NCI-H82 (cell line): ENCODE results near the gene GDPD4.

Experiments used
- DNase-seq: peaks from one replicate; lab custom pipeline; 2025; lab: John Stamatoyannopoulos, UW

GDPD4 gene

DNA sequence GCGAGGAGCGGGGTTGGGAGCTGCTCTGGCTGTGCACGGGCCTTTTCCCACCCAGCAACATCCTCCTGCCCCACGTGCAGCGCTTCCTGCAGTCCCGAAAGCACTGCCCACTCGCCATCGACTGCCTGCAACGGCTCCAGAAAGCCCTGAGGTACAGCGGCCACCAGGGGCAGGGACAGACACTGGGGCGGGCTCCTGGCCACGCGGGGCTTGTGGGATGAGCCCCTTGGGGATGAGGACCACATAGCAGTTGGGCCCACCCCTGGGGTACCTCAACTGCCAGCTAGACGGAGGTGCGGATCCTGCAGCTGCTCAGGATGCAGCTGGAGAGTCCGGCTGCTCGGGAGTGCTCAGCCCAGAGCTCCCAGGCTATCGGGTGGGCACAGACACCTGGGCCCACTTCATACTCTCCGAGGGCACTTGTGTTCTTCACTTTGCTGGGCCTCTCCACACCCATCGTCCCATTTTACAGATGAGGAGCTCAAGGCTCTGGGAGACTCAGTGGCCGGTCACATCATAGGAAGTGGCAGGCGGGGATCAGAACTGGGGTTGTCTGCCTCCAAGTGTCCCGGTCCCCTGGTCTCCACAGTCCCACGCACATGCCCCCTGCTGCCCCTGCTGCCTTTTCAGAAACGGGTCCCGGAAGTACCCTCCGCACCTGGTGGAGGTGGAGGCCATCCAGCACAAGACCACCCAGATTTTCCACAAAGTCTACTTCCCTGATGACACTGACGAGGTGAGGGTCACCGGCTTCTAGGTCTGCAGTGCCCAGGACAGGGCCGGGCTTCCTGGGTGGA is 95.8 kb downstream of the GDPD4 start:
- DNase-seq, result no peak

DNA sequence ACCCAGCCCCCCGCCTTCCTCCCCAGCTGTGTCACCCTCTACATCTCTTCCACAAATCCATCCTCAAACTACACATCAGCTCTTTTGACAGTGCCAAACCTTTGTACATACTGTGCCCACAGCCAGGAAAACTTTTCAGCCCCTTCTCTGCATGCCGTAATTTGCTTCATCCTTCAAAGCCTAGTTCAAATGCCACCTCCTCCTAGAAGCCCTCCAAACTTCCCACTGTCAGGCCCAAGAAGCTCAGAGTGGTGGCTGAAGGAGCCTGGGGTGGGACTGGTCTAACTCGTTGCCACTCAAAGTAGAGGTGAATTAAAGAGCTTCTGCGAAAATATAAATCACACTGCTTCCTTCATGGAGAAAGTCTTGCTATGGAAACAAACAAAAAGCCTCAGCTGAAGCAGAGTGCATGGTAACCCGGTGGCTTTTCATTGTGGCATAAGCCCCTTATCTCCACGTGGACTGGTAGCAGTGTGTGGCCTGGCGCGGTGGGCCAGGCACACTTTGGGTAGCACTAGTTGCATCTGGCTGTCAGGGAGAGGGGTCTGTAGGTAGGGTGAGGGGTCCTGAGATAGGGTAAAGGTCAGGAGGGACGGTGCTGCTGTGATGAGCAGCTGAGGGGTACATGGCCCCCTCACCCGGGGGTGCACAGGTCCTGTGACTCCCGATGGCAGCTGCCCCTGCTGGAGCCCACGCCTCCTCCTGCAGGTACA is 96.6 kb downstream of the GDPD4 start:
- DNase-seq, result no peak

DNA sequence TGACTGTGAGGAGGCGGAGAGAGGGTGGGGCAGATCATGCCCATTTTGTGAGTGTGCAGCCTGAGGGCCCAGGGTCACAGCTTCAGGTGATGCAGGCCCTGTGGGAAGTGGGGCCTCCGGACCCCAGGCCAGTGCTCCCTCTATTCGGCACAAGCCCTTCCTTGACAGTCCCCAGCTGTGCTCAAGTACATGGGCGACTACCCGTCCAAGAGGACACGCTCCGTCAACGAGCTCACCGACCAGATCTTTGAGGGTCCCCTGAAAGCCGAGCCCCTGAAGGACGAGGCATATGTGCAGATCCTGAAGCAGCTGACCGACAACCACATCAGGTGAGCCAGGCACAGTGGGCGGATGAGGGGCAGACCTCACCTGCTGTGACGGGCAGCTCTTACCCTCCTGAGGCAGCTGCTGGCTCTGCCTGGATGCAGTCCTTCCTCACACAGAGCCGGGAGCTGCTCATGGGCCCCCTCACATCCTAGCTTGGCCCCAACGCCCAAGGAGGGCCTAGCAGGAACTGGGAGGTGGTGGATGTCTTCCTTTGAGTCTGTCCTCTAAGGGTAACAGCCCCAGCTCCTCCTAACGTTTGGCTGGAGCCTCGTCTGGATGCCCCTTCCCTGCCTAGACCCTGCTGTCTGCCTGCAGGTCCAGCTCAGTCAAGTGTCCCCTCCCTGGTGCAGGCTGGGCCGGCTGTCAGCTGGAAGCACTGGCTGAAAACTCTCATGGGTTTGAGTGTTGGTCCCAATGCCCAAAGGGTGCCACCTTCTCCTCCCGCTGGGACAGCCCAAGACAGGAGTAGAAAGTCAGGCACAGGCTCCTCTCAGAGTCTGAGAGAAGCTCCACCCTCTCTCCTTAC is 97.4 kb downstream of the GDPD4 start:
- no peak for DNase-seq

DNA sequence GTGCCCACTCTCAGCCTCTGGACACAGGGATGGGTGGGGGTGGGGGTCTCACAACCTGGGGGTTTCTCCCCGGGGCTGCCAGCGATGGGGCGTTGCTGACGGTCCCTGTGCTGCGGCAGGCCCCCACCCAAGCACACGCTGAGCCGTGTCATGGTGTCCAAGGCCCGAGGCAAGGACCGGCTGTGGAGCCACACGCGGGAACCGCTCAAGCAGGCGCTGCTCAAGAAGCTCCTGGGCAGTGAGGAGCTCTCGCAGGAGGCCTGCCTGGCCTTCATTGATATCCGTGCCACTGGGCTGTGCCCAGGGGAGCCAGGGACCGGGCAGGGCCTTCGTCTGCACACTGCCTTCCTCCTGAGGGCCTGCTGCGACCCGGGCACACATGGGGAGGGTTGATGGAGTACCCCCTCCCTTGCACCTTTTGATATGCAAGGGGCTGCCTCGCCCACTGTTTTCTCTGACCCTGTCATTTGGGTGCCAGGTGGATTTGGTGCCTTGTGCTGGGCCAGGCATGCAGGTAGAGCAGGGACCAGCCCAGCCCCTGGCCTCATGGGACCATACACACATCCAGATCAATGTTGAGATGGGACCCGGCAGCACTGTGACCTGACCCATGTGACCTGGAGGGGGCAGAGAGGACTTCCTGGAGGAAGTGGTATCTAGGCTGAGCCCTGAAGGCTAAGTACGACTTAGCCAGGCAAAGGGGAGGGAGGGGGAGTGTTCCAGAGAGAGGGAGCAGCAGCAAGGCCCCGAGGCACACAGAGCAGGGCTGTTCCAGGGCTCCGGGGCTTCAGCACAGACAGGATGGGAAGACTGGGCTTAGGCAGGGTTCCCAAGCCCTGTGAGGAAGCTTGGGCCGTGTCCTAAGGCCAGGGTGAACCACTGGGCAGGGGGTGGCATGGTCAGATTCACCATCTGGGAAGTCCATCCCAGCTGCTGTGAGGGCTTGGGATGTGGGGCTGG is 98.3 kb downstream of the GDPD4 start:
- DNase-seq, result no peak

DNA sequence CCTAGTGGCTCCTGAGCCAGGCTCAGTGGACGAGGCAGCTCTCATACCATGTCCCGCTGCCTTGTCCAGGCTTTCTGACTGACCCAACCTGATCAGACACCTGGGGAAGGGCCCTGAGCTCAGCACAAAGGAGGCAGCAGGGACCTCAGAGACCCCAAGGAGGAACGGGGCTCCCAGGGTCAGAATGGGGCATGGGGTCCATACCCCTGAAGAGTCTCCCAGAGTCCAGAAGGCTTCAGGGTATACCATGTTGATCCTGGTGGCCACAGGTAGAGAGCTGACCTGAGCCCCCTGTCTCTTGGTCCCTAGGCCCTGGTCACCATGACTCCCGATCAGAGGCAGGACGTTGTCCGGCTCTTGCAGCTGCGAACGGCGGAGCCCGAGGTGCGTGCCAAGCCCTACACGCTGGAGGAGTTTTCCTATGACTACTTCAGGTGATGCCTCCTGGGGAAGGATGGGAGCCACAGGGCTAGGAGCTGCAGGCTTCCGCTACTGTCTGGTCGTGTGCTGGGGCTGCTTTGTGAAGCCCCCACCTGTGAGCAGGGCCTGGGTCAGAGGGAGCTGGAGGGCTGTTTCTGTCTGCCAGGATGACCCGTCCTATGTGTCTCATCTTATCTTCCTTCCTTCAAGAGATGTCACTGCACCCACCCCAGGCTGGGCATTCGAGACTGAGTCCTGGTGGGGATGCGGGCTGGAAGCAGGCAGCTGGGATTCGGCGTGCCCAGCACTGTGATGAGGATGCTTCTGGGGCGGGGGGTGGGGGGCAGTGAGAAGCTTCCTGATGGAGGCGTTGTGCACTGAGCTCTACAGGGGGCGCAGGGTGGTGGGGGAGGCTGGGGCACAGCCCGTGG is 99.3 kb downstream of the GDPD4 start:
- no peak for DNase-seq

DNA sequence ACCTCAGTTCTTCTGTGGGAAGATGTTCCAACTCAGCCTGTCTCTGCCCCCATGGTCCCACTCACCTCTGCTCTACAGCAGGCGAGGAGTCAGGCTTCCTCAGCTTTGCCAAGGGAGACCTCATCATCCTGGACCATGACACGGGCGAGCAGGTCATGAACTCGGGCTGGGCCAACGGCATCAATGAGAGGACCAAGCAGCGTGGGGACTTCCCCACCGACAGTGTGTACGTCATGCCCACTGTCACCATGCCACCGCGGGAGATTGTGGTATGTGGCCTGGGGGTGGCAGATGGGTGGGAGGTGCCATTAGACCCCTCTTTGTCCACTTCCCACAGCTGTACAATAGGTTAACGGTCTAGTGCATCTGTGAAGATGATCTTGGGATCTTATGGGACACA is 100.1 kb downstream of the GDPD4 start:
- no peak for DNase-seq

DNA sequence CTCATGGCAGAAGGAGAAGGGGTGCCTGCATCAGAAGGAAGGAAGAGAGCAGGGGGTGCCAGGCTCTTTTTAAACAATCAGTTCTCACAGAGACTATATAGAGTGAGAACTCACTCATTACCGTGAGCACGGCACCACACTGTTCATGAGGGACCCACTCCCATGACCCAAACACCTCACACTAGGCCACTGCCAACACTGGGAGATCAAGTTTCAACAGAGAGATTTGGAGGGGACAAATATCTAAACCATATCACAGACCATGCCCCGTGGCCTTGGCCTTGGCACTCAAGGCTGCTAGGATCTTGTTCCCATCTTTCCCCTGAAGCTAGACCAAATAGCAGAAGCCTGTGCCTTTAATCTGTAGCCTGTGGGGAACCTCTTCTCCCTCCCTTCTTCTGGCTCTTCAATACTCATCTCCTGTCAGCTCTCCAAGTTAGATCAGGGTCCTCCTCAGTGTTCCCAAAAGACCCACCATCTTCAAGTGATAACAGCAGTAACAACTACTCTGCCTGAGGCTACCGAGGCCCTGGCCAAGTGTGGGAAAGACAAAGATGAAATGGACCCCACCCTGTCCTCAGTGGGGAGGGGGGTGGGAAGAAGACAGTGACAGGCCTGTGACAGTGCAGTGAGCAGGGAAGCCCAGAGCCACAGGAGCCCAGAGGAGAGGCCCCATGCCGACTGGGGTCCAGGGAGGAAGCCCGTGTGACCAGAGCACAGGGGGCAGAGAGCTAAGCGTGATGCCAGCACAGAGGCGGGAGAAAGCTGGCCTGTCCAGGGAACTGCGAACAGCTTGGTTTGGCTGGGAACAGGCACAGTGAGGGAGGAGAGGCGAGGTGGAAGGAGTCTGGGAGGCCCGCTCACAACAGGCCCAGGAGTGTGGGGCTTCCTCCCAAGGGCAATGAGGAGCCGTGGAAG is 100.9 kb downstream of the GDPD4 start:
- DNase-seq, result no peak

DNA sequence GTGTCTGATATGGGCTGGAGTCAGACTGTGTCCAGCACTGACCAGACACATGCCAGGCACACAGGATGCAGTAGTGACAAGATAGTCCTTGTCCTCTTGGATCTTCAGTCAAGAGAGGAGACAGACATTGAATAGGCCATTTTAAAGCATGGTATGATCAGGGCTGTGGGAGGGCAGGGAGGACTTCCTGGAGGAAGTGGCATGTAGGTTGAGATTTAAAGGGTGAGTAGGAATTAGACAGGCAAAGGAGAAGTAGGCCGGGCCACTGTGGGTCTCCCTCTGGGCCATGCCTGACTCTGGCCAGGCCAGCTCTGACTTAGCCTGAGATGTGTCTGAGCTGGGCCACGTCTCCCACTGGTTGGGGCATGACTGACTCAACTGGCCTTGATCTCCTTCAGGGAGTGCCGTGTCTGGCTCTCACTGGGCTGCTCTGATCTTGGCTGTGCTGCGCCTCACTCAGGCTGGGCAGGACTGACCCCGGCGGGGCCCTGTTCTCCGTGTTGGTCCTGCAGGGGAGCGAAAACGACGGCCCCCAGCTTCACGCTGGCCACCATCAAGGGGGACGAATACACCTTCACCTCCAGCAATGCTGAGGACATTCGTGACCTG is 102.2 kb downstream of the GDPD4 start:
- no peak for DNase-seq

DNA sequence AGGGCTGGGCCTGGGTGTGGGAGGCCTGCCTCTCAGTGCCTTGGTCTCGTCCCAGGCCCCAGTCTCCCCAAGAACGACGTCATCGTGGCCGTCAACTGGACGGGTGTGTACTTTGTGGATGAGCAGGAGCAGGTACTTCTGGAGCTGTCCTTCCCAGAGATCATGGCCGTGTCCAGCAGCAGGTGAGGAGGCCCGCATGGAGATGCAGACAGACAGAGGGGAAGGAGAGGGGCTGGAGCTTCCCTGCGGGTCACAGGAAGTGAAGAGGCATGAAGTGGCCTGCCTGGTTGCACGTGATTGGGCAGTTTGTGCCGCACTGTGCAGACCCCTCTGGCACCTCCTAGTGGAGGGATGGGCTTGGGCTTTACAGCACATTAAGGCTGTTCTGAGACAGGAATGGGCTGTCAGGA is 103.0 kb downstream of the GDPD4 start:
- DNase-seq, result peak; percentile 62

DNA sequence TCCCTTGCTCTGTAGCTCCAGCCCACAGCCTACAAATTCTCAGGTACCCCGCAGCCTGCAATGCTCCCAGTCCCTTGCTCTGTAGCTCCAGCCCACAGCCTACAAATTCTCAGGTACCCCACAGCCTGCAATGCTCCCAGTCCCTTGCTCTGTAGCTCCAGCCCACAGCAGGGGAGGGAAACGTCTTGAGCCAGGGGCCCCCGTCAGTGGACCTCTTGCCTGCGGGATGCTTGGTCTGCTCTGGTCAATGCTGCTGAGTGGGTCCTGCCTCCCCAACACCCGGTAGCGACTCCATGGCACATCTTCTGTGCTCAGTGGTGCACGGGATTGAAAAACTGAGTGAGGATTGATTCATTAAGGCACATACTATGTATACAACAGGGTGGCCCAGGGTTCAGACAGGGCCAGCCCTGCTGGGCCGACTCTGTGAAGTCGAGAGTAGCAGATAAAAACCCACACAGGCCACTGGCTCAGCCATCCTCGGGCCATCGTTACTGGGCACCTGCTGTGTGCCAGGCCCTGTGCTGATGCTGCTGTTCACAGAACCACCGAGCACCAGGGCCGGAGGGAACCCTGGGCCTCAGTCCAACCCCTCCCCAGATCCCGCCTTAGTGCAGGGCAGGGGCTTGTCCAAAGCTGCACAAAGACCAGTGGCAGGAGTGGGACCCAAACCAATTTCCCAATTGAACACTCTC is 103.7 kb downstream of the GDPD4 start:
- no peak for DNase-seq

DNA sequence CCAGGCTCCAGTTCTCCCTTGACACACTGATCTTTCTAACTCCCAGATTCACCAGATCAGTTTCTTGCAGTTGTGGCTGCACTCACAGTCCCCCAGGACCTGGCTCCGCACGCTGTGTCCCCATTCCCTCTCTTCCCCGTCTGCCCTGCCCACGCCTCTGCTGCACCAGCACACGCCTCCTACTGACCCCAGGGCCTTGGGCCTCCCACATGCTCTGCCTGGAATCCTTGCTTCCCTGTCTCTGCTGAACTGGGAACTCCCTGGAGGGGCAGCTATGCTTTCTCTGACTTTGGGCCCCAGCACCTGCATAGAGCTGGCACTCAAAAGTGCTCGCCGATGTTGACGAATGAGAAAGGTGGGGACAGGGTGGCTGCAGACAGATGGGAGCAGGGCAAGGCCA is 104.5 kb downstream of the GDPD4 start:
- no peak for DNase-seq

DNA sequence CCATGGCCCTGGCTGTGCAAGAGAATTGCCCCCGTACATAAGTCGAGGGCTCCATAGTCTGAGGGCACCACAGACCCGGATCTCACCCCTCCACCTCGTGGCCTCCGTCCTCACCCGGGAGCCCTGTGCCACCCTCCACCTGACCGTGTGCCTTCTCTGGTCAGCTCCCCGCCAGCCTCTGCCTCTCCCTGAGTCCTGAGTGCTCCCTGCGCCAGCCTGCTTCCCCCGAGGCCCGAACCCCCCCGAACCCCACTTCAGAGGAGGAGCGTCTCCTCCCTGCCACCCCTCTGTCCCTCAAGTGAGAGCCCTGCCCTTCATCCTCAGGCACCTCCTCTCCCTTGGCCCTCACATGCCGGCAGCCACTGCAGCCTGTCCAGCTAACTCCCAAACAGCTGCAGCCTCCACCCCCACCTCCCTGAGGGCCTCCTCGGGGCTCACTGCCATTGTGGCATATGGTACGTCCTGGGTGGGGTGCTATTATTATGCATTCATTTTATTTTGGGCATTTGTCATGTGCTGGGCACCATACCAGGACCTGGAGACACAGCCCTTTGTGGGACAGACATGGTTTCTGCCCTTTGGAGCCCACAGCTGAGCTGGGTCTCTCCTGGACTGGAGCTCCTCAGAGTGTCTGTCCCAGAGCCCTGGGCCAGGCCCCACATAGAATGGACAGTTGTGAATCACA is 106.3 kb downstream of the GDPD4 start:
- peak; percentile 31 for DNase-seq

DNA sequence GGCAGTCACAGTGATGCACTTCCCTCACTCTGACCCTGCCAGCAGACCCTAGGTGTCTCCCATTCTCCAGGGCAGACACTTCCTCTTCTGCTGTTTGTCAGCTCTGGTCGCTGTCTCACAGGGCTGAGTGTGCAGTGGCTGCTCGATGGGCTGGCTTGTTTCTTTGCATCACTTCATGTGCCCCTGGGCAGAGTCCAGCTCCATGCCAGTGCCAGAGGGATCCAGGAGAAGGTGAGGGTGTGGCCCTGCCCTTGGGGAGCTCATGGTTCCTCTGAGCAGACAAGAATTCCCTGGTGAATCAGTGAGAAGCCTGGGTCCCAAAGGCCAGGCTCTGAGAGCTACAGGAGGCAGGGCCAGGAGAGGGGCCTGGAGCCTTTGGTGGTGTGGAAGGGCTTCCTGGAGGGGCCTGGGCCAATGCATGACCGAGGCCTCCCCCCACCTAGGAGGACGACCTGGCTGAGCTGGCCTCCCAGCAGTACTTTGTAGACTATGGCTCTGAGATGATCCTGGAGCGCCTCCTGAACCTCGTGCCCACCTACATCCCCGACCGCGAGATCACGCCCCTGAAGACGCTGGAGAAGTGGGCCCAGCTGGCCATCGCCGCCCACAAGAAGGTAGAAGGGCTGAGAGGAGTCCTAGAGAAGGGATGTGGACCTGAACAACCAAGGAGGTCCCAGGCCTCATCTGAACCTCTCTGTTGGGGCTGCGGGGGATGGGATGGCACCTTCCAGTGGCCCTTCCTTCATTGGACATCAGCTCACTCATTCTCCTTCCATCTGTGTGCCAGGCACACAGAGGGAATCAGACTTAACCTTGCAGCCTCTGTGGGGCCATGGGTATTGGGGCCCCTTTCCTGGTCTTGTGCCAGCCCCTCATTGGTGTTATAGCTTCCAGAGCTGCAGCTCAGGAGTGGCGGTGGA is 107.3 kb downstream of the GDPD4 start:
- DNase-seq, result no peak

DNA sequence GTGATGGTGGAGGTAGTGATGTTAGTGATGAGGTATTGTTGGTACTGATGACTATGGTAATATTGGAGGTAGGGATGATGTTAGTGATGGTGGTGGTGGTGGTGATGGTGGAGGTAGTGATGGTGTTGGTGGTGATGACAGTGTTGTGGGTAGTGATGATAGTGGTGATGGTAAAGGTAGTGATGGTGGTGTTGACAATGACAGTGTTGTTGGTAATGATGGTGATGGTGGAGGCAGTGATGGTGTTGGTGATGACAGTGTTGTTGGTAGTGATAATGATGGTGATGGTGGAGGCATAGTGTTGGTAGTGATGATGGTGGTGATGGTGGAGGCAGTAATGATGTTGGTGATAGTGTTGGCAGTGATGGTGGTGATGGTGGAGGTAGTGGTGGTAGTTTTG is 108.3 kb downstream of the GDPD4 start:
- no peak for DNase-seq

DNA sequence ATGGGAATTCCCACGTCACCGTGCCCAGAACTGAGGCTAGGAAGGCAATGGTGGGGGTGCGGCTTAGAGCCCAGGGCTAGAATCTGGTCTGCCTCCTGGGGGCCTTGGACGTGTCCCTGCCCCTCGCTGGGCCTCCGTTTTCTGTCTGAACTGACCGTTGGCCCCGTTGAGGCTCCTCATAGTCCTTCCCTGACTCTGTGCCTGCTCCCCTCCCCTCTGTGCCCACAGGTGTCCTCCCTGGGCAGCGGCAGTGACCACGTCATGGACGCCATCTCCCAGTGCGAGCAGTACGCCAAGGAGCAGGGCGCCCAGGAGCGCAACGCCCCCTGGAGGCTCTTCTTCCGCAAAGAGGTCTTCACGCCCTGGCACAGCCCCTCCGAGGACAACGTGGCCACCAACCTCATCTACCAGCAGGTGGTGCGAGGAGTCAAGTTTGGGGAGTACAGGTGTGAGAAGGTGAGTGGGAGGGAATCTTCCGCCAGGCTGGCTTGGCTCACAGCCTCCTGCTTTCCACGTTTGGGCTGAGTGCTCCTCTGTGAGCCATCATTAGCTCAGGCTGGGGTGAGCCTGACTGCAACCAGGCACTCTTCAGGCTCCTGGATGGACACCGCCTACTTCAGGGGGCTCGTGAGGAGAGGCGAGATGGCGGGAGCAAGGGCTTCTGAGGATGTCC is 109.5 kb downstream of the GDPD4 start:
- DNase-seq, result peak; percentile 10

DNA sequence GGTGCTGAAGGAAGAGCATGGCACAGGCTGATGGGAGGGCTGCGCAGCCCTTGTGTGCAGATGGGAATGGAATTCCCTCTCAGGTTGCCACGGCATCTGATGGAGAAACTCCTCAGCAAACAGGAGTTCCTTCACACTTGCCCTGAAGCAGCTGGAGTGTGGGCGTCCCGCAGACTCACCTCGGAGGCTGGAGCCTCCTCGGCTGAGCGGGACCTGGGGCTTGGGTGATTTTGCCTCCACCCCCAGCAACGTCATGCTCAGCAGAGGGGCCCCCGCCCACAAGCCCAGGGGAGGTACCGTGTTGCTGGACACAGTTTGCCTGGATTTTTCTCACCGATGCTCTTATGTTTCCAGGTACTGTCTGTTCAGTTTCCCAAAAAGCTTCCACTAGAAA is 110.1 kb downstream of the GDPD4 start:
- DNase-seq, result no peak
